Neural cell (in vitro differentiated cells): Measurements from ENCODE around the gene CABP2. TPM values are rescaled to one million over a fixed set of nuclear protein-coding genes. Genes with fewer than 3 reads are reported as not detected.

ENCODE experiments used
- H2AFZ ChIP-seq: fragments of 200-600, 300-800 bp; sonication (generic), shearing (Covaris generic); 2 replicates; pipeline ENCODE4 v1.6.0; 2014; ENCODE audit warnings: low read depth, mild to moderate bottlenecking, antibody characterized with exemption, low read length, moderate library complexity
- H3F3A ChIP-seq: fragments of 200-600 bp; shearing (Covaris generic); 2 replicates; pipeline ENCODE4 v1.6.1; 2016; ENCODE audit warnings: mild to moderate bottlenecking, moderate library complexity, mixed read lengths, antibody characterized with exemption, low read length; ENCODE audit not compliant: insufficient read depth, poor library complexity, severe bottlenecking
- H3K27ac ChIP-seq: fragments of 200-600, 300-800 bp; sonication (generic), shearing (Covaris generic); 2 replicates; pipeline ENCODE4 v1.5.1; 2014; ENCODE audit warnings: mild to moderate bottlenecking, low read length, moderate library complexity
- H3K27me3 ChIP-seq: fragments of 300-800, 200-600 bp; sonication (generic), shearing (Covaris generic); 2 replicates; pipeline ENCODE4 v1.6.0; 2014; ENCODE audit warnings: mild to moderate bottlenecking, low read depth, low read length, moderate library complexity; ENCODE audit not compliant: insufficient read depth
- H3K36me3 ChIP-seq: fragments of 300-800, 200-600 bp; sonication (generic), shearing (Covaris generic); 2 replicates; pipeline ENCODE4 v1.5.1; 2014; ENCODE audit warnings: mild to moderate bottlenecking, antibody characterized with exemption, low read length, moderate library complexity; ENCODE audit not compliant: insufficient read depth
- H3K4me2 ChIP-seq: fragments of 300-800, 200-600 bp; sonication (generic), shearing (Covaris generic); 2 replicates; pipeline ENCODE4 v1.6.0; 2014; ENCODE audit warnings: mild to moderate bottlenecking, low read length
- H3K4me3 ChIP-seq: fragments of 300-800, 200-600 bp; sonication (generic), shearing (Covaris generic); 2 replicates; pipeline ENCODE4 v1.5.1; 2014; ENCODE audit warnings: mild to moderate bottlenecking, low read length, moderate library complexity
- H3K79me2 ChIP-seq: fragments of 200-600 bp; shearing (Covaris generic); replicated peaks from 2 replicates; pipeline ENCODE4 v1.6.0; 2014; ENCODE audit warnings: mild to moderate bottlenecking, low read length, moderate library complexity; ENCODE audit not compliant: insufficient read depth
- H3K9ac ChIP-seq: fragments of 300-800, 200-600 bp; sonication (generic), shearing (Covaris generic); 2 replicates; pipeline ENCODE4 v1.6.1; 2016; ENCODE audit warnings: mild to moderate bottlenecking, low read length, mixed read lengths
- H3K9me2 ChIP-seq: fragments of 200-600 bp; shearing (Covaris generic); 2 replicates; pipeline ENCODE4 v1.6.1; 2016; ENCODE audit warnings: mild to moderate bottlenecking, low read length, mixed read lengths; ENCODE audit not compliant: insufficient read depth
- H3K9me3 ChIP-seq: fragments of 200-600, 300-800 bp; sonication (generic), shearing (Covaris generic); 2 replicates; pipeline ENCODE4 v1.6.1; 2016; ENCODE audit warnings: mild to moderate bottlenecking, mixed run types, low read length, moderate library complexity, mixed read lengths
- H4K20me1 ChIP-seq: fragments of 200-600 bp; shearing (Covaris generic); 2 replicates; pipeline ENCODE4 v1.6.1; 2016; ENCODE audit warnings: mild to moderate bottlenecking, mixed run types; ENCODE audit not compliant: insufficient read depth
- CTCF ChIP-seq: fragments of 450-650 bp; IDR thresholded peaks from 2 replicates; pipeline ENCODE4 v1.5.1; 2014; ENCODE audit warnings: antibody characterized with exemption, mild to moderate bottlenecking, moderate library complexity; ENCODE audit not compliant: poor library complexity, severe bottlenecking
- MXI1 ChIP-seq: fragments of 450-650 bp; conservative IDR thresholded peaks from 2 replicates; pipeline ENCODE4 v1.6.1; 2014; ENCODE audit warnings: antibody characterized with exemption, mild to moderate bottlenecking; ENCODE audit not compliant: poor library complexity, severe bottlenecking
- SMC3 ChIP-seq: fragments of 450-650 bp; conservative IDR thresholded peaks from 2 replicates; pipeline ENCODE4 v1.6.1; 2014; ENCODE audit warnings: antibody characterized with exemption, mild to moderate bottlenecking, moderate library complexity; ENCODE audit not compliant: poor library complexity
- polyA plus RNA-seq: library from polyadenylated mRNA; depleted of rRNA; stranded (reverse); fragments of >200 nt; gene quantifications from 2 replicates; pipeline ENCODE4 v1.2.3, GENCODE V29; 2014
- small RNA-seq, 3 experiments: library from RNA; depleted of rRNA; stranded (forward); fragments of <200 nt; gene quantifications; one replicate each; pipeline ENCODE3, GENCODE V24; 2012

CABP2 gene
- polyA plus RNA-seq, 1 donor from 2014 or later: not detected

- H3K4me3 ChIP-seq: peak overlapping the region; percentile 95
- H2AFZ ChIP-seq: peak overlapping the region; percentile 48
- H3K9ac ChIP-seq: peak overlapping the region; percentile 67
- peak overlapping the region; percentile 48 for H3K4me2 ChIP-seq
- peak overlapping the region; percentile 68 for H3K27ac ChIP-seq
- H3K79me2 ChIP-seq: no peaks in the 10 kb centered on the region
- TF ChIP-seq MXI1: no peak
- TF ChIP-seq CTCF: peak; percentile 4
- TF ChIP-seq SMC3: peak; percentile 11
- no peaks in the 10 kb centered on the region for H3K36me3 ChIP-seq
- H3F3A ChIP-seq: no peaks in the 10 kb centered on the region
- no peaks in the 10 kb centered on the region for H3K9me3 ChIP-seq
- H3K9me2 ChIP-seq: no peaks in the 10 kb centered on the region
- no peaks in the 10 kb centered on the region for H4K20me1 ChIP-seq
- H3K27me3 ChIP-seq: no peaks in the 10 kb centered on the region
These were observed 53.8 kb downstream of the CABP2 start for GRCh38 chr11:67469508-67469811.

Small RNA genes within 50 kb of the gene (small RNA-seq; reads per million reads assigned to genes)
- 0 reads per million in 3 experiments for gene MIR6752

Other genes with a start within 250 kb of the CABP2 start
- 93.5 and 111 TPM in 2 replicates for gene ANKRD13D, start 234.1 kb downstream of the CABP2 start, polyA plus RNA-seq
- 0.89 and 1.4 TPM in 2 replicates for gene SSH3, start 219.9 kb downstream of the CABP2 start, polyA plus RNA-seq
- 6.0 and 6.8 TPM in 2 replicates for gene POLD4, start 169.9 kb downstream of the CABP2 start, polyA plus RNA-seq
- 0.34 TPM in 1 of 2 replicates, not detected in the other for gene CLCF1, start 149.8 kb downstream of the CABP2 start, polyA plus RNA-seq
- 59.6 and 76.2 TPM in 2 replicates for gene RAD9A, start 131.5 kb downstream of the CABP2 start, polyA plus RNA-seq
- 102 and 106 TPM in 2 replicates for gene PPP1CA, start 121.6 kb downstream of the CABP2 start, polyA plus RNA-seq
- not detected in 2 replicates for gene TBC1D10C, start 119.4 kb downstream of the CABP2 start, polyA plus RNA-seq
- gene CARNS1, start 107.8 kb downstream of the CABP2 start, polyA plus RNA-seq: not detected in 2 replicates
- 92.8 and 95.0 TPM in 2 replicates for gene RPS6KB2, start 95.0 kb downstream of the CABP2 start, polyA plus RNA-seq
- gene PTPRCAP, start 85.8 kb downstream of the CABP2 start, polyA plus RNA-seq: 1.7 and 3.4 TPM in 2 replicates
- 56.7 and 72.3 TPM in 2 replicates for gene CORO1B, start 80.0 kb downstream of the CABP2 start, polyA plus RNA-seq
- not detected in 2 replicates for gene GPR152, start 70.7 kb downstream of the CABP2 start, polyA plus RNA-seq
- gene CABP4, start 68.1 kb downstream of the CABP2 start, polyA plus RNA-seq: not detected in 2 replicates
- gene TMEM134, start 54.2 kb downstream of the CABP2 start, polyA plus RNA-seq: 50.3 and 61.9 TPM in 2 replicates
- gene AIP, start 40.4 kb downstream of the CABP2 start, polyA plus RNA-seq: 83.9 and 121 TPM in 2 replicates
- 25.8 and 37.2 TPM in 2 replicates for gene PITPNM1, start 18.1 kb downstream of the CABP2 start, polyA plus RNA-seq
- 18.1 and 22.4 TPM in 2 replicates for gene CDK2AP2, start 15.3 kb downstream of the CABP2 start, polyA plus RNA-seq
- gene GSTP1, start 60.4 kb upstream of the CABP2 start, polyA plus RNA-seq: 94.6 and 114 TPM in 2 replicates
- 393 and 421 TPM in 2 replicates for gene NDUFV1, start 83.5 kb upstream of the CABP2 start, polyA plus RNA-seq
- 2.9 TPM in 1 of 2 replicates, not detected in the other for gene NUDT8, start 106.5 kb upstream of the CABP2 start, polyA plus RNA-seq
- gene TBX10, start 116.3 kb upstream of the CABP2 start, polyA plus RNA-seq: not detected in 2 replicates
- not detected in 2 replicates for gene ACY3, start 127.3 kb upstream of the CABP2 start, polyA plus RNA-seq
- not detected in 2 replicates for gene ALDH3B2, start 151.2 kb upstream of the CABP2 start, polyA plus RNA-seq